Central memory CD8-positive, alpha-beta T cell (primary cell): ENCODE data around the gene GLA.

Experiments used
- ATAC-seq: fragments of 150-1000 bp; cut with Tn5 transposase; replicated peaks from 2 replicates; pipeline ENCODE4 v1.10.0; 2022; ENCODE audit warnings: mild to moderate bottlenecking, moderate FRiP score, moderate number of reproducible peaks; ENCODE audit not compliant: poor library complexity, severe bottlenecking; ENCODE audit errors: extremely low read depth
- DNase-seq, 2 donors: peaks; one replicate each; pipeline ENCODE4 v3.0.0; 2021; ENCODE audit warnings: low spot score in 2 of 2
- H3K27ac Mint-ChIP-seq: one replicate; pipeline ENCODE4 v1.8.0; 2022; ENCODE audit warnings: low read depth, mild to moderate bottlenecking, moderate library complexity, mixed read lengths
- H3K27me3 Mint-ChIP-seq: one replicate; pipeline ENCODE4 v1.8.0; 2022; ENCODE audit warnings: mixed read lengths
- H3K36me3 Mint-ChIP-seq: one replicate; pipeline ENCODE4 v1.8.0; 2022; ENCODE audit warnings: mild to moderate bottlenecking, moderate library complexity, mixed read lengths; ENCODE audit not compliant: insufficient read depth
- H3K4me1 Mint-ChIP-seq: one replicate; pipeline ENCODE4 v1.8.0; 2022; ENCODE audit warnings: mixed read lengths
- H3K4me3 Mint-ChIP-seq: one replicate; pipeline ENCODE4 v1.8.0; 2022; ENCODE audit warnings: mild to moderate bottlenecking, moderate library complexity, mixed read lengths
- H3K9me3 Mint-ChIP-seq: one replicate; pipeline ENCODE4 v1.8.0; 2022; ENCODE audit warnings: mixed read lengths

Gene GLA

DNA sequence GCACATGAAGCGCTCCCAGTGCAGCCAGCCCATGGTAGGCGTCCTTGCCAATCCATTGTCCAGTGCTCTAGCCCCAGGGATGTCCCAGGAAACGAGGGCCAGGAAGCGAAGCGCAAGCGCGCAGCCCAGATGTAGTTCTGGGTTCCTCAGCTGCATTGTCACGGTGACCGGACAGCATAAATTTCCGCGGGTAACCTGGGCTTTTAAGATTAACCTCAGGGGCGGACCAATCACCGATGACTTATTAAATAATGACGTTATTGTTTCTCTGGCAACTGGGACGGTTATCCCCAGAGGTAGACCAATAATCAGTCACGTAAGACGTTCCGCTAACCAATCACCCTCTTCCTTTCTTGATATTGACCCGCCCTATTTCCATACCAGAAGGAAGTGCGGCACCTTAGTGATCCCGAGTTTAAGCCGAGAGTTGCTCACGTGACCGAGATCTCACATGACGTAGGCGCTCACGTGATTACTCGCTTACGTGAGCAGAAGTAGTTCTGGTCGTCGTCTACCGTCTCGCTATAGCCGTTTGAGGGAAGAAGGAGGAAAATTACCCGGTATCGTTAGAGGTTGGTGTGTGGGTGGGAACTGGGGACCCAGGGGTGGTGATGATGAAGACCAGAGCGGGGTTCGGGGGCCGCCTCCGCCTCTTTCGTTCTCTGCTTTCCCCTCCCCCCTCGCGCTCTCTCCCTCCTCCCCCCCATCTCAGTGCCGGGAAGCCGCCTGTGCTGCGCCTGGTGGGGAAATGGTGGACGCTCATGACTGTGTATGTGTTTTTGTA lies at the start of gene GLA, which contains the start of gene HNRNPH2:
Gene GLA, minus strand, starts transcription at position 178 of the 784 bp plus-strand sequence. Its CDS starts 22 bp downstream, at position 156.
Gene HNRNPH2, plus strand, starts transcription at position 475 of the 784 bp plus-strand sequence. CDS start 3,767 bp downstream, outside the sequence.
- H3K4me1 Mint-ChIP-seq = peaks cover 26% of the 10 kb centered on the region
- H3K27me3 Mint-ChIP-seq = no peaks in the 10 kb centered on the region

DNA sequence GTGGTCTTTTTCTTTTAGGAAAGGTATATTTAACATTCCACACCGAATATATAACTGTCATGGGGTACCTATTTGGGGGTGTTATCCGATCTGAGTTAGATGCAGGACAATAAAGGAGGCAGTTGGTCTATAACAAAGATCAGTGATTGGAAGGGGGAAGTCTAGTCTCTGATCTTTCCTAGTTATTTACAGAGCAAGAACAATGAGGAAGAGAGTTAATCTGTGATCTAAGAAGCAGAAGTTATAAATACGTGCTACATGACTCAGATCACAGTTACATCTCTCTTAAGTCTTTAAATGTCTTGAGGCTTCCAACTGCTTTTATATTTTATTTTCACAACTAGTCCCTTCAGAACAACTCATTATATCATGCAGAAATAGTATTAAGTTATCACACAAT lies 44.3 kb upstream of the GLA start:
- Mint-ChIP-seq H3K9me3 (peaks cover 6% of the 10 kb centered on the region), H3K27ac (no peak overlapping the region), H3K4me3 (no peak overlapping the region), H3K27me3 (no peaks in the 10 kb centered on the region), H3K36me3 (peaks cover 2% of the 10 kb centered on the region), H3K4me1 (no peaks in the 10 kb centered on the region)
- DNase-seq (no peak), ATAC-seq (no peak)

More for the DNA sequence above, at the start of gene GLA, which contains the start of gene HNRNPH2:
- peak within 1 kb of the TSS; percentile 90 for H3K4me3 Mint-ChIP-seq
- H3K27ac Mint-ChIP-seq = peak within 1 kb of the TSS; percentile 98
- H3K9me3 Mint-ChIP-seq = no peaks in the 10 kb centered on the region
- ATAC-seq = peak; percentile 95
- DNase-seq = peak; percentile 76 to 86
- H3K36me3 Mint-ChIP-seq = peaks cover 29% of the 10 kb centered on the region

DNA sequence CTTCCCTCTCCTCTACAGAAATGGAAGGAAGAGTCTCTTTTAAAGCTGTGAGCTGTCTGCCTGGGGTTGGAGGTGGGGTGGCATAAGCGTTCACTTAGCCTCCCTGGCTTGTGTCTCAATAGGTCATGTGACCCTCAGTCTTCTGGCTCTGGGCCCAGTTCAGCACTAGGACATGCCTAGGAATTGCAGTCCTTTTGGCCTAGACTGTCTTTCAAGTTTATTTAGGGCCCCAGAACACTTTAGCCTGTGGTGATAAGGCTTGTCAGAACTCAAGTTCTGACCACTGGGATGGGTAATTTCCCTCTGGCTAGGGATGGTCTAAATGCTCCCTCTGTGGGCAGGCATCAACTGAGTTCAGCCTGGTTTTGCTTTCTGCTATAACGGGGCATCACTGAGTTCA lies 43.2 kb upstream of the GLA start:
- Mint-ChIP-seq H3K27ac (no peak overlapping the region), H3K4me1 (no peaks in the 10 kb centered on the region), H3K36me3 (peaks cover 4% of the 10 kb centered on the region), H3K27me3 (no peaks in the 10 kb centered on the region), H3K9me3 (peaks cover 6% of the 10 kb centered on the region), H3K4me3 (no peak overlapping the region)
- DNase-seq (no peak), ATAC-seq (no peak)

DNA sequence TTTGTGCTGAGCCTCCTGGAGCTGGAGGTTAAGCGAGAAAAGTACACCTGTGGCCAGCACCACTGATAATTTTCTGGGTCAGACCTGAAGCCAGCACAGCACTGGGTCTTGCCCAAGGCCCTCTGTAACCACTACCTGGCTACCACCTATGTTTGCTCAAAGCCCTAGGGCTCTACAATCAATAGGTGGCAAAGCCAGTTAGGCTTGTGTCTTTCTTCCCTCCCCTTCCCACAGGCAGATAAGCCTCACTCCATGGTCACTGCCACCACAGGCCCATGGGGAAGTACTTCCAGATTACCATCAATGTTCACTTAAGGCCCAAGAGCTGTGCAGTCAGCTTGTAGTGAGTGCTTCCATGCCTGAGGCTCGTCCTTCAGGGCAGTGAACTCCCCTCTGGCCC lies 42.4 kb upstream of the GLA start:
- ATAC-seq (no peak), DNase-seq (no peak)
- peaks cover 6% of the 10 kb centered on the region for H3K9me3 Mint-ChIP-seq
- no peak overlapping the region for H3K27ac Mint-ChIP-seq
- no peaks in the 10 kb centered on the region for H3K4me1 Mint-ChIP-seq
- H3K36me3 Mint-ChIP-seq = peaks cover 4% of the 10 kb centered on the region
- H3K27me3 Mint-ChIP-seq = no peaks in the 10 kb centered on the region
- H3K4me3 Mint-ChIP-seq = no peak overlapping the region

DNA sequence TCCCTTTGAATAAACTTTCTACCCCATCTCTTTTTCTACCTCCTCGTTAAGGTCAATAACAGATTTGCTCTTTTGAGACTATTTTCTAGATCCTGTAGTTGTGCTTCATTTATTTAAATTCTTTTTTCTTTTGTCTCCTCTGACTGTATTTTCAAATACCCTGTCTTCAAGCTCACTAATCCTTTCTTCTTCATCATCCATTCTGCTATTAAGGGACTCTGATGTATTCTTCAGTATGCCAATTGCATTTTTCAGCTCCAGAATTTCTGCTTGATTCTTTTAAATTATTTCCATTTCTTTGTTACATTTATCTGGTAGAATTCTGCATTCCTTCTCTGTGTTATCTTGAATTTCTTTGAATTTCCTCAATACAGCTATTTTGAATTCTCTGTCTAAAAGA lies 41.6 kb upstream of the GLA start:
- Mint-ChIP-seq H3K9me3 (peaks cover 6% of the 10 kb centered on the region), H3K4me3 (no peak overlapping the region), H3K36me3 (peaks cover 4% of the 10 kb centered on the region), H3K27ac (peak overlapping the region; percentile 7), H3K27me3 (no peaks in the 10 kb centered on the region), H3K4me1 (no peaks in the 10 kb centered on the region)
- DNase-seq = no peak
- ATAC-seq = no peak

DNA sequence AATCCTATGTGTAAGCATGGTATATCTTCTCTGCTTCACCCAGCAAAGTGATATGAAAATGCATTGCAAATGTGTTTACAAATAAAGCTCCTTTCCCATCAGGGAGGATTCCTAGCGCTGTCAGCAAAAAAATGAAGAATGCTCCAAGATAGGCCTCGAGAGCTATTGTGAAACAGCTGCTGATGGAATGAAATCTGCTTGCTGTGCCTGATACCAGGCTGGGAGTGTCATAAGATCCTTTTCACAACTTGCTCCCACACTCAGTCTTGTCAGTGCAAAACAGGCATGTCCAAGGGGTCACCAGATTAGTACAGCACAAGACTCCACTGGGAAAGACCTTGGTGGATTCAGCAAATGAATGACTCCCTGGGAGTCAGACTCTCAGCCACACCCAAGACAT lies 34.4 kb upstream of the GLA start:
- ATAC-seq = no peak
- peaks cover 2% of the 10 kb centered on the region for H3K36me3 Mint-ChIP-seq
- no peaks in the 10 kb centered on the region for H3K27me3 Mint-ChIP-seq
- DNase-seq = no peak
- H3K27ac Mint-ChIP-seq = no peak overlapping the region
- no peaks in the 10 kb centered on the region for H3K4me1 Mint-ChIP-seq
- no peaks in the 10 kb centered on the region for H3K9me3 Mint-ChIP-seq
- H3K4me3 Mint-ChIP-seq = no peak overlapping the region

DNA sequence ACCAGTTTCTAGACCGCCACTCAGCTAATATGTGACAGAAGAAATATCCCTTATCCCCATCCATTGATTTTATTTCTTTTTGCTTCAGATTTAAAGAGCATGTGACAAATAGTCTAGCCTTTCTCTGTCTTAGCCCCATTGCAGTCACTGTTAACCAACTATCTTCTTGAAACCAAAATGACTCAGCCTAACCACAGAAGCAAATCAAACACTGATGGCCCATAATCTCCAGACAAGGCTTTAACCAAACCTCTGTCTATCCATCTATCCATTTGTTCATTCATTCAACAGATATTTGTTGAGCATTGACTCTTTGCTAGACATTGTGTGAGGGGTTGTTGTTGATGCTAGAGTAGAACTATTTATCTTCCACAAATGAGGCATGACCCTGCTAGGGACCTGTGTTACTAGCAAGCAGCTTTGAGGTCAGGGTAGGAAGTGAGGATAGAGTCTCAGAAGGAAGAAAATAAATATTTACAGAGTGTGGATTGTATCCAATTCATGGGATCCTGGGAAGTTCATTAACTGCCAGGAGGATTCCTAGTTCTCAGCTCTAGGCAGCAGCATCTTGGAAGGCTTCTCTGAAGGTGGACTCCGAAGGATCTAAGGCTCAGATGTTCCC lies 22.8 kb upstream of the GLA start:
- H3K9me3 Mint-ChIP-seq = no peaks in the 10 kb centered on the region
- peaks cover 4% of the 10 kb centered on the region for H3K36me3 Mint-ChIP-seq
- DNase-seq (no peak), ATAC-seq (no peak)
- H3K27me3 Mint-ChIP-seq = no peaks in the 10 kb centered on the region
- no peaks in the 10 kb centered on the region for H3K4me1 Mint-ChIP-seq
- H3K27ac Mint-ChIP-seq = no peak overlapping the region
- no peak overlapping the region for H3K4me3 Mint-ChIP-seq

DNA sequence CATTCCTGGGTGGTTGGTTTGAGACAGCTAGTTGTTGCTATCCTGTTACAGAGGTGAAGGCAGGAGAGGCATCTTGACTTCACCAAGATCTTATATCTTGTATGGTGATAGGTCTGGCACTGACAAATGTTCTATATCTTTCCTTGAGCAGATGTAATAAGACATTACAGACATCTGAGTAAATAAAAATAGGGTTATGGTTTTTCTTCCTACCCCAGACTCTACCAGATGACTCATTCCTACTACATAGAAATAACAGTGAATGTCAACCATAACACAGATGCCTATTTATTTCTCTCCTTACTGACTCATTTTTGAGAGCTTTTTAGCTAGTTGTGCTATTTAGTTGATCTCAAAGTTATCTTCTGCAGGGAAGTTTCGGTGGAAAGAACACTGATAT lies 22.2 kb upstream of the GLA start:
- ATAC-seq (no peak), DNase-seq (no peak)
- H3K27me3 Mint-ChIP-seq = no peaks in the 10 kb centered on the region
- H3K36me3 Mint-ChIP-seq = peaks cover 4% of the 10 kb centered on the region
- no peaks in the 10 kb centered on the region for H3K4me1 Mint-ChIP-seq
- no peak overlapping the region for H3K27ac Mint-ChIP-seq
- no peaks in the 10 kb centered on the region for H3K9me3 Mint-ChIP-seq
- no peak overlapping the region for H3K4me3 Mint-ChIP-seq

DNA sequence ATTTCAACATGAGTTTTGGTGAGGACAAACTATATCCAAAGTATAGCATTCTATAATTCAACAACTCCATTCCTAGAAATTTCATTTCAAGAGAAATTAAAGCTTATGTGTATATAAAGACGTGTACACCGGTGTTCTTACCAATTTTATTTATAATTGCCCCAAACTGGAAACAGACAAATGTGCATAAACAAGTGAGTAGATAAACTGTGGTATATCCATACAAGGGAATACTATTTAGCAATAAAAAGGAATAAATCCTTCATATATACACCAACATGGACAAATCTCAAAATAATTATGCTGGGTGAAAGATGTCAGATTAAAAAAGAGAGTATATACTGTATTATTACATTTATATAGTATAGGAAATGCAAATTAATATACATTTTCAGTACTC lies 20.2 kb upstream of the GLA start:
- ATAC-seq (no peak), DNase-seq (no peak)
- no peak overlapping the region for H3K4me3 Mint-ChIP-seq
- no peaks in the 10 kb centered on the region for H3K4me1 Mint-ChIP-seq
- no peaks in the 10 kb centered on the region for H3K9me3 Mint-ChIP-seq
- no peaks in the 10 kb centered on the region for H3K27me3 Mint-ChIP-seq
- peaks cover 4% of the 10 kb centered on the region for H3K36me3 Mint-ChIP-seq
- H3K27ac Mint-ChIP-seq = no peak overlapping the region

DNA sequence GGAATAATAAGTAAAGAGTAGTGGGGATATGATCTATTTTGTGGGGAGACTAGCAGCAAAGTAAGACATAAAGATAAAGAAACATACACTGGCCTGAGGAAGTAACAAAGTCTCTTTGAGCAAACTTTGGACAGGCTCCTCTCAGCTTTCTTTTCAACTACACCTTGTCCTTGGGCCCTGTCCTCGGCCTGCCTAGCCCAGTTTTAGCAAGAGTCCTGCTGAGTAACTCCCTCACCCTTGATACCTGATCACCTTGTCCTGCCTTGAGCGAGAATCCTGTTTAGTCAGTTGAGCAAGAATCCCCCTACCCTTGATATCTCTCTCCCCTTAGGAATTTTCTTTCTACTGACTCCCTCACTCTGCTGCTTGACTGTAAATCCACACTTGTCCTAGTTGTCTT lies 11.8 kb upstream of the GLA start:
- ATAC-seq (no peak), DNase-seq (no peak)
- H3K36me3 Mint-ChIP-seq = no peaks in the 10 kb centered on the region
- no peaks in the 10 kb centered on the region for H3K27me3 Mint-ChIP-seq
- H3K27ac Mint-ChIP-seq = peak overlapping the region; percentile 99
- H3K9me3 Mint-ChIP-seq = no peaks in the 10 kb centered on the region
- H3K4me1 Mint-ChIP-seq = peaks cover 20% of the 10 kb centered on the region
- H3K4me3 Mint-ChIP-seq = peak overlapping the region; percentile 95

DNA sequence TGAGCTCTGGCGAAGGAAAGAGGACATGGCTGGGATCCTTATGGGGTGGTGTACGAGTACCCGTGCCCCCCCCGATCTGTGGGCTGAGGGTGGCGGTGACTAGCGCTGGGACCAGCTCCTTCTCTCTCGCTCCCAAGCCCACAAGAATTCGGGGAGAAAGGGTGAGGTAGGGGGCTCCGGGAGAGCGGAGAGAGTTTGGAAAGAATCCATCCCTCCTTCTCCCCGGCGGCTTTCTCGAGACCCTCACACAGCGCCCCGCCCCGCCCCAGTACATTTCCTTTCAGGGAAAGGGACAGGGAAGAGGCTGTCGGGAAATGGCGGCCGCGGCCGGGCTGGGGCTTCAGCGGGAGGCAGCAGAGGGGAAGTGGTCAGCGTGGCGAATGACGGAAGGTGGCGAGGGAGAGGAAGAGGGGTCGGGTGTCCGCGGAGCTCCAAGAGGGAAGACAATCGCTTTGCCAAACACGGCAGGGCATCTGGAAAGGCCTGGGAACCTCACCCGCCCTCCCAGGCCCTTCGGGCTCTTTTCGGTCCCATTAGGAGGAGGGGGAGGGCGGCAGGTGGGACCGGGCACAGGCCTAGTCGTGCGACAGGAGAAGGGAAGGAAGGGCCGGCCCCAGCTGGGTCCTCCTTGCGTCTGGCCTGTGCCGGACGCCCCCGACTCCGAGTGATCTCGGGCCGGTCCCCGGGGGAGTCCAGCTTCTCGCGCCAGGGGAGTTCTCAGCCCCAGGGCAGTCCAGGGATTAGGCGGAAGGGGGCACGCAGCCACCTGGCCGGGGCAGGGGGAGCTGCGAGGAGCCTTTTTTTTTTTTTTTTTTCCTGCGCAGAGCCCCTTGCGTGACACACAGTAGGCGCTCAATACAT lies 10.5 kb upstream of the GLA start:
- ATAC-seq = peak; percentile 37
- Mint-ChIP-seq H3K4me1 (peaks cover 20% of the 10 kb centered on the region), H3K27ac (peak overlapping the region; percentile 99), H3K36me3 (peaks cover 3% of the 10 kb centered on the region), H3K27me3 (no peaks in the 10 kb centered on the region), H3K4me3 (peak overlapping the region; percentile 95), H3K9me3 (no peaks in the 10 kb centered on the region)
- DNase-seq = peak in 1 of 2 donors; percentile 13

DNA sequence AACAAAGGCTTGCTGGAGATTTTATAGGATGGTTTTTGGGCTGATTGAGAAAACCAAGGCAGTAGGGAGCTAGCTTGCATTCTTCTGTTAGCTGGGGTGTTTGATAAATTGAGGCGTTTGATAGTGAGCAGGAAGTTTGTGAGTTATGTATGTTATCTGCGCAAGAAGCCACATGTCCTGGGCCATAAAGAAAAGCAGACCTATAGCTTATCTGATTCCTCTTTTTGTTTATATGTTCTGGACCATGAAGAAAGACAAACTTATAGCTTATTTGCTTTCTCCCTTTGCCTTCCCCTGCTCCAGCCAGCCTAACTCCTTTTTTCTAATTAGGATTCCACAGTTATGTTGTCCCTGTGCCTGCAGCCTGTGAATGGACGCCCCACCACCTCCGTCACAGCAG lies 9.5 kb upstream of the GLA start:
- DNase-seq (no peak), ATAC-seq (no peak)
- peaks cover 13% of the 10 kb centered on the region for H3K36me3 Mint-ChIP-seq
- peak overlapping the region; percentile 95 for H3K4me3 Mint-ChIP-seq
- H3K9me3 Mint-ChIP-seq = no peaks in the 10 kb centered on the region
- peaks cover 30% of the 10 kb centered on the region for H3K4me1 Mint-ChIP-seq
- no peaks in the 10 kb centered on the region for H3K27me3 Mint-ChIP-seq
- H3K27ac Mint-ChIP-seq = peak overlapping the region; percentile 99
